Forelimb muscle (tissue), 1 donor: ENCODE results near the gene ETFBKMT. TPM values are rescaled to one million over a fixed set of nuclear protein-coding genes. Genes with fewer than 3 reads are reported as not detected.
"Not testable (repeated sequence)": the region's sequence is repeated elsewhere in the genome, so short reads cannot be mapped to it uniquely, and the experiment has no call there.

ENCODE experiments used
- DNase-seq: peaks from one replicate; pipeline ENCODE4 v3.0.0-alpha.2; 2013; ENCODE audit warnings: low read depth
- polyA plus RNA-seq: library from polyadenylated mRNA; unstranded; fragments of 120-200 nt; gene quantifications from one replicate; pipeline ENCODE4 v1.2.1, GENCODE V29; 2013; ENCODE audit not compliant: insufficient read length

ETFBKMT gene
- polyA plus RNA-seq, 1 donor, result 2.3 TPM

- DNase-seq, result no peak
Measured at GRCh38 chr12:31655792-31656191, 3.7 kb upstream of the ETFBKMT start.

- DNase-seq, result no peak
Measured at GRCh38 chr12:31658471-31659086, 909 bp upstream of the ETFBKMT start.

- DNase-seq, result no peak
Measured at GRCh38 chr12:31662176-31662849, 2.8 kb downstream of the ETFBKMT start.

- no peak for DNase-seq
Measured at GRCh38 chr12:31663576-31663975, 4.1 kb downstream of the ETFBKMT start.

- DNase-seq, result no peak
Measured at GRCh38 chr12:31664038-31664437, 4.5 kb downstream of the ETFBKMT start.

GRCh38 chr12:31669020-31669419 lies 9.5 kb downstream of the ETFBKMT start:
- DNase-seq, result no peak

- DNase-seq, result not testable (repeated sequence)
Measured at GRCh38 chr12:31669582-31669981, 10.1 kb downstream of the ETFBKMT start.

- no peak for DNase-seq
Measured at GRCh38 chr12:31672521-31672920, 13.0 kb downstream of the ETFBKMT start.

GRCh38 chr12:31682136-31682962 lies 22.9 kb downstream of the ETFBKMT start:
- DNase-seq, result peak; percentile 24

- no peak for DNase-seq
Measured at GRCh38 chr12:31685801-31686200, 26.3 kb downstream of the ETFBKMT start.

GRCh38 chr12:31687101-31687527 lies 27.6 kb downstream of the ETFBKMT start:
- DNase-seq, result no peak

GRCh38 chr12:31689921-31690320 lies 30.4 kb downstream of the ETFBKMT start:
- not testable (repeated sequence) for DNase-seq

GRCh38 chr12:31702047-31702446 lies 42.6 kb downstream of the ETFBKMT start:
- no peak for DNase-seq

GRCh38 chr12:31705621-31706020 lies 46.1 kb downstream of the ETFBKMT start:
- no peak for DNase-seq

GRCh38 chr12:31708118-31708517 lies 48.6 kb downstream of the ETFBKMT start:
- DNase-seq, result not testable (repeated sequence)

- DNase-seq, result no peak
Measured at GRCh38 chr12:31710021-31710818, 50.7 kb downstream of the ETFBKMT start.

GRCh38 chr12:31712877-31713276 lies 53.4 kb downstream of the ETFBKMT start:
- no peak for DNase-seq

GRCh38 chr12:31714406-31715271 lies 55.2 kb downstream of the ETFBKMT start:
- no peak for DNase-seq

- DNase-seq, result no peak
Measured at GRCh38 chr12:31715283-31715825, 55.9 kb downstream of the ETFBKMT start.

- DNase-seq, result not testable (repeated sequence)
Measured at GRCh38 chr12:31716998-31717397, 57.5 kb downstream of the ETFBKMT start.
